ENCODE measurements around the gene B4GALNT3.

Gene B4GALNT3

DNA sequence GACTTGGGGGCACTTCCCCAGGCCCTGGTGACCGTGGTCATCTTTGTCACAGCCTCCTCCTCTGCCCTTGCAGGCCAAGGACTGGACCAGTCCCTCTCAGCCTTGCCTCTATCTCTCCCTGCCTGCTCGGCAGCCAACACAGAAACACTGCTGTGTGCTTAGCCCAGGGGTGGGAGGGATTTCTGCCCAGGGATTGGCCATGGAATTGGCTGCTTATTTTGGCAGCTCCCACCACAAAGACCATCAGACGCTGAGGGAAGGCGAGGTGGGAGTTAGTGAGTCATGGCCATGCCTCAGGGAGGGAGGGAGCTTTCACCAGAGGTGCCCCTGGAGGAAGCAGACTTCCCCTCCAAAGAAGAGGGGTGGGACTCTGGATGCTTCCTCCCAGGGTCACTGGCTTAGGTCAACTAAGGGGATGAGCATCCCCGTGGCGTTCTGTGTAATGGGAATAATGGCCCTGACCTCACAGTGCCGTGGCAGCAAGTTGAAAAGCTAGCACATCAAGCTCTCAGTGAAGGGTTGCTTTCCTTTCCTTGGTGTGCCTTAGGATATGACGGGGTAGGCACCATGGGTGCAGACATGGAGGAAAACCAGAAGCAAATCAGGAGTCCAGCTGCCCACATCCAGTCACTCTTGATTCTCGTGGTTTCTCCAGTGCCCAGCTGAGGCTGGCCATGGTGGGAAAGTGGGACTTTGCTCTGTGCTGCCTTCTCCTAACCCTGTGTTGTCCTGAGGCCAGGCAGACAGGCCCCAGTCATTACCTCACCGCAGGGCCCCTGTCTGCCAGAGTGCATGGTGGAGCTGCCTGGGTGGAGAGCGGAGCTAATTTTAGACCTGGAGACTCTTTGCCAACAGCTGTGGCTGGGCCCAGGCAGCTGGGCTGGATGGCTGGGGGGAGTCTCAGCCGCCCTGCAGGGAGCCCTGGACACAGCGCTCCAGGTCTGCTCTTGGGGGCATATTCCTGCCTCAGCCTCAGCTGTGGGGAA, 21.4 kb downstream of the B4GALNT3 start:
- Mint-ChIP-seq H3K9me3 (no peaks in the 10 kb centered on the region), H3K27ac (no peak overlapping the region), H3K4me3 (no peak overlapping the region), H3K27me3 (peaks cover 19% of the 10 kb centered on the region), H3K4me1 (ENCODE audit: low read depth) (no peaks in the 10 kb centered on the region), H3K36me3 (ENCODE audit: low read depth) (no peaks in the 10 kb centered on the region)
- DNase-seq, result no peak

- no peak for DNase-seq
- Mint-ChIP-seq H3K4me1 (ENCODE audit: low read depth) (no peaks in the 10 kb centered on the region), H3K36me3 (ENCODE audit: low read depth) (no peaks in the 10 kb centered on the region), H3K4me3 (no peak overlapping the region), H3K9me3 (peaks cover 2% of the 10 kb centered on the region), H3K27ac (no peak overlapping the region), H3K27me3 (peaks cover 19% of the 10 kb centered on the region)
Observed at GRCh38 chr12:482061-482460, 22.3 kb downstream of the B4GALNT3 start.

GRCh38 chr12:484096-484495, 24.4 kb downstream of the B4GALNT3 start:
- Mint-ChIP-seq H3K36me3 (ENCODE audit: low read depth) (no peaks in the 10 kb centered on the region), H3K9me3 (peaks cover 8% of the 10 kb centered on the region), H3K4me1 (ENCODE audit: low read depth) (peaks cover 4% of the 10 kb centered on the region), H3K27ac (no peak overlapping the region), H3K4me3 (no peak overlapping the region), H3K27me3 (peaks cover 19% of the 10 kb centered on the region)
- no peak for DNase-seq

- DNase-seq, result no peak
- Mint-ChIP-seq H3K9me3 (peaks cover 16% of the 10 kb centered on the region), H3K4me1 (ENCODE audit: low read depth) (peaks cover 4% of the 10 kb centered on the region), H3K36me3 (ENCODE audit: low read depth) (peaks cover 5% of the 10 kb centered on the region), H3K27ac (no peak overlapping the region), H3K27me3 (no peaks in the 10 kb centered on the region), H3K4me3 (no peak overlapping the region)
Observed at GRCh38 chr12:490260-490659, 30.5 kb downstream of the B4GALNT3 start.

DNA sequence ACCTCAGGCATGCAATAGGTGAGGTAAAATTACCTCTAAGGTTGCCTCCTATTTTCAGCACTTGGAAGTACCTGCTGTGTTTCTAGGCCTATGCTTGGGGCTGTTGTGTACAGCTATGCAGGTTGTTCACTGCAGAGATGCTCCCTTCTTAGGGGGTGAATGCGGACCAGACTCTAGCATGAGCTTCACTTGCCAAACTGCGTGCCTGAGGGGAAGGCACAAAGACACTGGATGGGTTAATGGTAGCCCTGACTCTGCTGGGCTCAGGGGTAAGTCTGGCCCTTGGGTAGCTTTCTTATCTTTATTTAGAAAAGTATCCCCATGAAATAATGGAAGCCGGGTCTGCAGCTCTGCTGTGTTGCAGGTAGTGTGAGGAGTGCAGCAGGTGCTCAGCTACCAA, 35.7 kb downstream of the B4GALNT3 start:
- Mint-ChIP-seq H3K9me3 (no peaks in the 10 kb centered on the region), H3K4me3 (no peak overlapping the region), H3K27me3 (no peaks in the 10 kb centered on the region)

DNA sequence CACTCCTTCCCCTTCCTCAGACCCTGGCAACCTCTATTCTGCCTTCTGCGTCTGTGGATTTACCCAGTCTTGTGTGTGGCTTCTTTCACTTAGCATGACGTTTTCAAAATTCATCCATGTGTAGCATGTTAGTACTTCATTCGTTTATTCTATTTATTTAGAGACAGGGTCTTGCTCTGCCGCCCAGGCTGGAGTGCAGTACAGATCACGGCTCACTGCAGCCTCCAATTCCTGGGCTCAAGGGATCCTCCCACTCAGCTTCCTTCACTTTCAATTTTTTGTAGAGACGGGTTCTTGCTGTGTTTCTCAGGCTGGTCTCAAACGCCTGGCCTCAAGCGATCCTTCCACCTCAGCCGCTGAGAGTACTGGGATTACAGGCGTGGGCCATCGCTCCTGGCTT, 37.0 kb downstream of the B4GALNT3 start:
- Mint-ChIP-seq H3K4me1 (ENCODE audit: low read depth) (no peaks in the 10 kb centered on the region), H3K36me3 (ENCODE audit: low read depth) (no peaks in the 10 kb centered on the region), H3K27ac (no peak overlapping the region), H3K27me3 (no peaks in the 10 kb centered on the region), H3K4me3 (no peak overlapping the region), H3K9me3 (no peaks in the 10 kb centered on the region)
- DNase-seq, result no peak

More for the DNA sequence above, 35.7 kb downstream of the B4GALNT3 start:
- no peaks in the 10 kb centered on the region for H3K4me1 Mint-ChIP-seq (ENCODE audit: low read depth)
- no peak overlapping the region for H3K27ac Mint-ChIP-seq
- H3K36me3 Mint-ChIP-seq (ENCODE audit: low read depth), result no peaks in the 10 kb centered on the region
- DNase-seq, result no peak

GRCh38 chr12:497501-498160, 37.9 kb downstream of the B4GALNT3 start:
- no peaks in the 10 kb centered on the region for H3K27me3 Mint-ChIP-seq
- H3K4me3 Mint-ChIP-seq, result no peak overlapping the region
- no peaks in the 10 kb centered on the region for H3K36me3 Mint-ChIP-seq (ENCODE audit: low read depth)
- H3K27ac Mint-ChIP-seq, result no peak overlapping the region
- no peaks in the 10 kb centered on the region for H3K4me1 Mint-ChIP-seq (ENCODE audit: low read depth)
- DNase-seq, result no peak
- H3K9me3 Mint-ChIP-seq, result no peaks in the 10 kb centered on the region

DNA sequence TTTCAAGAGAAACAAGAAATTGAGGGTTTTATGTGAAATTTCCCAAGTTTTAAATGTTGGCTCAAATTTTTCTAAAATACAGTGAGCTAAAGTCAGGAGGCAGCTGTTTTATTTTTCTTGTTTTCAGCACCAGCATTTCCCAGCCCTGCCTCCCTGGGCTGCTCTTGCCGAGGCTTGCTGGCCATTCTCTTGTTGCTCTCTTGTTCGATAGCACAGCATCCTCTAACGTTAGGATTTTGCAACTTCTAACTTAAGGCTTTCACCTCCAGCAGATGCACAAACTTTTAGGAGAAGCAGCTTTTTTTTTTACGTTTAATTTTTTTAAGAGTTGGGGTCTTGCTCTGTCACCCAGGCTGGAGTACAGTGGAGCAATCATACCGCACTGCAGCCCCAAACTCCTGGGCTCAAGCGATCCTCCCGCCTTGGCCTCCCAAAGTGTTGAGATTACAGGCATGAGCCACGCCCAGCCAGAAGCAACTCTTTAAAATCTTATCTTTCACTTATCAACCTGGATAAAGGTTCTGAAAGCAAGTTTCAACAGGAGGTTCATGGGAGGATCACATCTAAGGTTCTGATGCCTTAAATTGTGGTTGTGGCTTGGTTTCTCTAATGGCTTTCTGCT, 40.2 kb downstream of the B4GALNT3 start:
- Mint-ChIP-seq H3K9me3 (no peaks in the 10 kb centered on the region), H3K36me3 (ENCODE audit: low read depth) (no peaks in the 10 kb centered on the region), H3K27me3 (no peaks in the 10 kb centered on the region), H3K4me3 (no peak overlapping the region), H3K4me1 (ENCODE audit: low read depth) (peaks cover 4% of the 10 kb centered on the region), H3K27ac (no peak overlapping the region)
- DNase-seq, result no peak

GRCh38 chr12:501722-502447, 42.1 kb downstream of the B4GALNT3 start:
- no peaks in the 10 kb centered on the region for H3K27me3 Mint-ChIP-seq
- H3K9me3 Mint-ChIP-seq, result no peaks in the 10 kb centered on the region
- H3K4me1 Mint-ChIP-seq (ENCODE audit: low read depth), result peaks cover 4% of the 10 kb centered on the region
- no peak overlapping the region for H3K4me3 Mint-ChIP-seq
- no peaks in the 10 kb centered on the region for H3K36me3 Mint-ChIP-seq (ENCODE audit: low read depth)
- no peak for DNase-seq
- H3K27ac Mint-ChIP-seq, result no peak overlapping the region

GRCh38 chr12:503111-503761, 43.5 kb downstream of the B4GALNT3 start:
- DNase-seq, result no peak
- Mint-ChIP-seq H3K9me3 (no peaks in the 10 kb centered on the region), H3K27ac (no peak overlapping the region), H3K36me3 (ENCODE audit: low read depth) (no peaks in the 10 kb centered on the region), H3K4me3 (no peak overlapping the region), H3K27me3 (no peaks in the 10 kb centered on the region), H3K4me1 (ENCODE audit: low read depth) (peaks cover 4% of the 10 kb centered on the region)

- H3K36me3 Mint-ChIP-seq (ENCODE audit: low read depth), result no peaks in the 10 kb centered on the region
- no peaks in the 10 kb centered on the region for H3K27me3 Mint-ChIP-seq
- H3K27ac Mint-ChIP-seq, result no peak overlapping the region
Observed at GRCh38 chr12:505221-505620, 45.5 kb downstream of the B4GALNT3 start.

DNA sequence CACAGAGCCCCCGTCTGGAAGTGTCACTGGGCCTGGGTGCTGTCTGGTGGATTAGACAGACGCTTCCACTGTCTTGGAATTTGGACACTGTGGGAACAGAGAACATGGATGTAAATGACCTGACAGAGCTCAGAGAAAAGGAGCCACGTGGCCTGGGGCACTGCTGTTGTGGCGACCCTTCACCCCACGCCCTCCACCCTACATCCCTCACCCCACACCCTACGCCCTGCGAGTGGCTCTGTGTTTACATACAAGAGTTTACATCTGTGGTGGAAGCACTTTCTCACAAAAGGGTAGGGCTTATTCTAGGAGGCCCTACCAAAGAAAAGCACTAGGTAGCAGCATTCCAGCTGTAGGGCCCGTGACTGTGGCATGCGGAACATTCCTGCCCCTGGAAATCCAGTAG, 47.7 kb downstream of the B4GALNT3 start:
- H3K4me1 Mint-ChIP-seq (ENCODE audit: low read depth), result peaks cover 4% of the 10 kb centered on the region
- H3K27me3 Mint-ChIP-seq, result no peaks in the 10 kb centered on the region
- H3K27ac Mint-ChIP-seq, result no peak overlapping the region

More at GRCh38 chr12:505221-505620, 45.5 kb downstream of the B4GALNT3 start:
- Mint-ChIP-seq H3K4me1 (ENCODE audit: low read depth) (peaks cover 4% of the 10 kb centered on the region), H3K9me3 (no peaks in the 10 kb centered on the region), H3K4me3 (no peak overlapping the region)
- DNase-seq, result no peak

DNA sequence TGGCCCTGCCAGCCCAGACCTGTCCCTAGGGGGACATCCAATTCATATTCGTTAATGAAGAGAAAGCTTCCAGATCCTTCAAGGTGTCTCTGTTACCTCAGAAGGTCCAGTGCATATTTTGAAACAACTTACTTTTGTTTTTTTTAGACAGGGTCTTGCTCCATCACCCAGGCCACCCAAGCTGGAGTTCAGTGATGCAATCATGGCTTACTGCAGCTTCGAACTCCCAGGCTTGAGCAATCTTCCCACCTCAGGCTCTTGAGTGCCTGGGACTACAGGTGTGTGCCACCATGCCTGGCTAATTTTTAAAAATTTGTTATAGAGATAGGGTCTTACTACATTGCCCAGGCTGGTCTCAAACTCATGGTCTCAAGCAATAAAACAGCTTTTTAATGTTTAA, 48.4 kb downstream of the B4GALNT3 start:
- Mint-ChIP-seq H3K27ac (no peak overlapping the region), H3K4me3 (no peak overlapping the region), H3K27me3 (peaks cover 2% of the 10 kb centered on the region), H3K4me1 (ENCODE audit: low read depth) (peaks cover 2% of the 10 kb centered on the region), H3K9me3 (no peaks in the 10 kb centered on the region), H3K36me3 (ENCODE audit: low read depth) (no peaks in the 10 kb centered on the region)
- DNase-seq, result no peak

More for the DNA sequence above, 47.7 kb downstream of the B4GALNT3 start:
- Mint-ChIP-seq H3K9me3 (no peaks in the 10 kb centered on the region), H3K4me3 (no peak overlapping the region), H3K36me3 (ENCODE audit: low read depth) (no peaks in the 10 kb centered on the region)
- DNase-seq, result no peak

- Mint-ChIP-seq H3K27ac (no peak overlapping the region), H3K9me3 (no peaks in the 10 kb centered on the region), H3K4me1 (ENCODE audit: low read depth) (no peaks in the 10 kb centered on the region), H3K4me3 (no peak overlapping the region), H3K27me3 (peaks cover 6% of the 10 kb centered on the region), H3K36me3 (ENCODE audit: low read depth) (no peaks in the 10 kb centered on the region)
- no peak for DNase-seq
Observed at GRCh38 chr12:508795-509194, 49.1 kb downstream of the B4GALNT3 start.
